ENCODE measurements around the gene RPL28. TPM values are rescaled to one million over a fixed set of nuclear protein-coding genes. Genes with fewer than 3 reads are reported as not detected.
"Not testable (repeated sequence)": the region's sequence is repeated elsewhere in the genome, so short reads cannot be mapped to it uniquely, and the experiment has no call there.

Gene RPL28
- total RNA-seq, 1 donor = 310 TPM

GRCh38 chr19:55398200-55398925, 12.6 kb downstream of the RPL28 start:
- no peak overlapping the region for H3K27ac ChIP-seq (ENCODE audit: low read depth, low read length)
- H4K20me1 ChIP-seq (ENCODE audit: insufficient read depth, low read length) = peaks cover 37% of the 10 kb centered on the region
- H3K27me3 ChIP-seq (ENCODE audit: insufficient read depth, low read length) = no peaks in the 10 kb centered on the region
- peak; percentile 61 for DNase-seq (ENCODE audit: insufficient read length, low spot score, missing footprints)
- peaks cover 9% of the 10 kb centered on the region for H3K79me2 ChIP-seq (ENCODE audit: insufficient read depth, low read length)
- H3K9me3 ChIP-seq (ENCODE audit: low read depth, low read length) = no peaks in the 10 kb centered on the region
- no peak overlapping the region for H3K4me2 ChIP-seq (ENCODE audit: insufficient read depth, low read length)
- H3K4me3 ChIP-seq (ENCODE audit: insufficient read depth, low read length) = no peak overlapping the region
- peaks cover 28% of the 10 kb centered on the region for H3K36me3 ChIP-seq (ENCODE audit: insufficient read depth, low read length)
- TF ChIP-seq CTCF (IDR thresholded peaks at IDR 0.05; ENCODE audit: extremely low read depth, low read depth, low read length) = no peak
- H2AFZ ChIP-seq (ENCODE audit: low read length) = no peak overlapping the region
- H3K4me1 ChIP-seq (ENCODE audit: insufficient read depth, low read length) = no peaks in the 10 kb centered on the region

GRCh38 chr19:55400281-55401087, 14.8 kb downstream of the RPL28 start:
- TF ChIP-seq CTCF (IDR thresholded peaks at IDR 0.05; ENCODE audit: extremely low read depth, low read depth, low read length) = no peak

GRCh38 chr19:55401390-55401789, 15.7 kb downstream of the RPL28 start:
- Histone ChIP-seq H3K79me2 (ENCODE audit: insufficient read depth, low read length) (peaks cover 34% of the 10 kb centered on the region), H4K20me1 (ENCODE audit: insufficient read depth, low read length) (peaks cover 53% of the 10 kb centered on the region), H3K4me1 (ENCODE audit: insufficient read depth, low read length) (peaks cover 11% of the 10 kb centered on the region), H3K36me3 (ENCODE audit: insufficient read depth, low read length) (peaks cover 49% of the 10 kb centered on the region)
- DNase-seq (ENCODE audit: insufficient read length, low spot score, missing footprints); H3K4me2 ChIP-seq (ENCODE audit: insufficient read depth, low read length); H3K4me3 ChIP-seq (ENCODE audit: insufficient read depth, low read length); H3K27ac ChIP-seq (ENCODE audit: low read depth, low read length); H3K9me3 ChIP-seq (ENCODE audit: low read depth, low read length); H3K27me3 ChIP-seq (ENCODE audit: insufficient read depth, low read length); H2AFZ ChIP-seq (ENCODE audit: low read length): not testable (repeated sequence)

More at GRCh38 chr19:55400281-55401087, 14.8 kb downstream of the RPL28 start:
- Histone ChIP-seq H3K4me2 (ENCODE audit: insufficient read depth, low read length) (no peak overlapping the region), H3K27me3 (ENCODE audit: insufficient read depth, low read length) (no peaks in the 10 kb centered on the region), H4K20me1 (ENCODE audit: insufficient read depth, low read length) (peaks cover 45% of the 10 kb centered on the region), H3K36me3 (ENCODE audit: insufficient read depth, low read length) (peaks cover 42% of the 10 kb centered on the region), H3K4me3 (ENCODE audit: insufficient read depth, low read length) (no peak overlapping the region), H3K4me1 (ENCODE audit: insufficient read depth, low read length) (peaks cover 2% of the 10 kb centered on the region), H3K9me3 (ENCODE audit: low read depth, low read length) (no peaks in the 10 kb centered on the region), H3K79me2 (ENCODE audit: insufficient read depth, low read length) (peaks cover 24% of the 10 kb centered on the region), H3K27ac (ENCODE audit: low read depth, low read length) (no peak overlapping the region), H2AFZ (ENCODE audit: low read length) (no peak overlapping the region)
- peak; percentile 72 for DNase-seq (ENCODE audit: insufficient read length, low spot score, missing footprints)

- DNase-seq (ENCODE audit: insufficient read length, low spot score, missing footprints) = peak; percentile 87
- H2AFZ ChIP-seq (ENCODE audit: low read length) = no peak overlapping the region
- no peaks in the 10 kb centered on the region for H3K9me3 ChIP-seq (ENCODE audit: low read depth, low read length)
- H3K4me1 ChIP-seq (ENCODE audit: insufficient read depth, low read length) = peaks cover 17% of the 10 kb centered on the region
- H4K20me1 ChIP-seq (ENCODE audit: insufficient read depth, low read length) = peaks cover 58% of the 10 kb centered on the region
- H3K4me2 ChIP-seq (ENCODE audit: insufficient read depth, low read length) = no peak overlapping the region
- no peak overlapping the region for H3K4me3 ChIP-seq (ENCODE audit: insufficient read depth, low read length)
- H3K36me3 ChIP-seq (ENCODE audit: insufficient read depth, low read length) = peaks cover 51% of the 10 kb centered on the region
- TF ChIP-seq CTCF (IDR thresholded peaks at IDR 0.05; ENCODE audit: extremely low read depth, low read depth, low read length) = no peak
- H3K27ac ChIP-seq (ENCODE audit: low read depth, low read length) = no peak overlapping the region
- H3K79me2 ChIP-seq (ENCODE audit: insufficient read depth, low read length) = peaks cover 45% of the 10 kb centered on the region
- H3K27me3 ChIP-seq (ENCODE audit: insufficient read depth, low read length) = no peaks in the 10 kb centered on the region
Measured at GRCh38 chr19:55402509-55402908, 16.8 kb downstream of the RPL28 start.
